Measurements from ENCODE around the gene NR3C1.

Gene NR3C1

DNA sequence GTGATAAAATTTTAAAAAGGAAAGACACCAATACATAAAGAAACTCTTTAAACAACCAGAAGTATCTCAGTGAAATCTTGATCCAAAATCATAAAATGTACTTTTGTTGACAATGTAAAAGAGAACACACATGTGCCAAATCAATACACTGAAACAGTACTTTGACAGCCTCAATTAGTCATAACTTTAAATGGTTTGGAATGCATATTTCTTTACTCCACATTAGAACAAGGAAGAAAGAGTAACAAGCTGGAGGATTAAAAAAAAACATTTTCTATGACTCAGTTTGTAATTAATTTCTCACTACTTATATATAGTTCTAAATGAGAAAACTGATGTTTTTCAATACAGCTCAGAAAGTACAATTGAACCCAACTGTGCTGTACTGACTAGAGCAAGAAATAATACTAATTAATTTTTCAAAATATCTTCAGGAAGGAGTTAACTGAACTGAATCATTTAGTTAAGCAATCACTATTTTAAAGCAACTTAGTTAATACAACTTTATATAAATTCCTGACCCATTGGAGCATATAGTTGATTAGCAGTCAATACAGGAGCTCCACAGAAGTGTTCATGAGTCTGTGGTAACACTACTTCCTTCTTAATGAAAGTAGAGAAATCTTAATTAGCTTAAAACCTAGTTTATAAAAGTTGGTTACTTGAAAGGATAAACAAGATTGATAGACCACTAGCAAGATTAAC lies 101.0 kb downstream of the NR3C1 start:
- no peak for DNase-seq

DNA sequence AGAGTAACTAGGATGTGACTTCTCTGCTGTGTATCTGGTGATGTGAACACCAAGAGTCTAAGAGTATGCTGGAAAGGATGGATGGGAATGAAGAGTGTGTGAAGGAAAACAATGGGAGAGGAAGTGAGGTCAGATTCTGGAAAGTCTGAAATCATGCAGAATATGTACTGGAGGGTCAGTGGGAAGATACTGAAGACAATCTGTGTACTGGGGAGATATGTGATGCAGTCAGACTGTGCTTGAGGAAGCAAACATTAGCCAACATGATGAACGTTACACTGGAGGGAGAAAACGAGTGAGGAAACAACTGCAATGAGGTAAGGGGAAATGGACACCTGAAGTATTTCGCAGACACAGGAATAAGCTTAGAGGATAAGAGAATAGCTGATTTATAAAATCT lies 105.7 kb downstream of the NR3C1 start:
- DNase-seq, result no peak

DNA sequence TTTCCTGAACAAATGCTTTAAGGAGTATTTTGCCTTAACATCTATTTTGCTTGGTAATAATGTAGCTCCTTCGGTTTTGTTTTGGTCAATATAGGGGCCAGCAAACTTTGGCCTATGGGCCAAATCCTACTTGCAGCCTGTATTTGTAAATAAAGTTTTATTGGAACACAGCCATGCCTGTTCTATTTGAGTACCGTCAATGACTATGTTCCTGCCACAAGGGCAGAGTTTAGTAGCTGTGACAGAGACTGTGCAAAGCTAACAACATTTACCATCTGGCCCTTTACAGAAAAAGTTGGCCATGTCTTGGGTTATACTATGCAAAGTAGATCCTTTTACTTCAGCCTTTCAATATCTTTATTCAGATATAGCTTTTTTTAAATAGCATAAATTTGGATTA lies 113.4 kb downstream of the NR3C1 start:
- DNase-seq, result no peak

DNA sequence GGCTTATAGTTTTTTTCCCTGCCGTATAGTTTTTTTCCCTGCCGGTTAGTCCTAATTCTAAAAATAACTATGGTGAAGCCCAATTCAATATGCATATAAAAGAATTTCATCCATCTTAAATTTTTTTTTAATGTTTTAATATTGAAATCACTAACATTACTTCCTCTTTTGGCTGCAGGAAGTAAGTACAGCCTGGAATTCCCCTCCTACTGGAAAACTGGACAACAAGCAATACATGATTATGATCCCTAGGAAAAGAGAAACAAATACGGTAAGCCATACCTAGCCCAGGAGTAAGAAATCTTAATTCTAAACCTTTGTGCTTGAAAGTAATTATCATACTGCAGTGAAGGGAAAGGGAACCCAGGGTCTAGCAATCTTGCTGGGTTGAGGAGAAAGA lies 119.0 kb downstream of the NR3C1 start:
- no peak for DNase-seq

DNA sequence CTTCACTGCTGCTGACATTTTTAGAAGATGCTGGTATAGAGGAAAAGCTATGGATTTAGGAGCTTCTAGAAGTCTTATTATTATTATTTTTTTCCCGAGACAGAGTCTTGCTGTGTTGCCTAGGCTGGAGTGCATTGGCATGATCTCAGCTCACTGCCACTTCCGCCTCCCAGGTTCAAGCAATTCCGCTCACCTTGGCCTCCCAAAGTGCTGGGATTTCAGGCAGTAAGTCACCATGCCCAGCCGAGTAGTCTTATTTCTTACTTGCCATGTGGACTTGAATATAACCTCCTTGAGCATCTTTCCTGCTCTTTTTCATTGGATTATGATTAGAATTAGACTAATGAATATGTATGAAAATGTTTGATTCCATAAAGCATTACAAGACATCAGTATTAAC lies 119.5 kb downstream of the NR3C1 start:
- DNase-seq, result no peak

DNA sequence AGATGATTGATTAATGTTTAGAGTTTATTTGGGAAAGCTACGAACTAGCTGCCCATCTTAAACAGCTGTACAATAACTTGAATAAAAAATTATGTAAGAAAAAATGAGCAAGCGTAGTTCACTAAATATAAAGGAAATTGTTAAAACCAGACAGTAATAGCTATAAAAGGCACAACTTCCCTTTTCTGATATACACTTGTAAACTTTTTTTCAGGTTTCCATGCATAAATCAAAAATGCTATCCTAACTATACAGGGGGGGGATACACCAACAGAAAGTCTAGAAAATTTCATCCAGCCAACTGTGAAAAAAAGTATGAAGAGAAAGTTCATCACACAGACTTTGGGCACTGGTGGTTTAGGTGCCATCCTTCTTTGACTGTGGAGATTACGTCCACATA lies 122.3 kb downstream of the NR3C1 start:
- DNase-seq, result no peak

DNA sequence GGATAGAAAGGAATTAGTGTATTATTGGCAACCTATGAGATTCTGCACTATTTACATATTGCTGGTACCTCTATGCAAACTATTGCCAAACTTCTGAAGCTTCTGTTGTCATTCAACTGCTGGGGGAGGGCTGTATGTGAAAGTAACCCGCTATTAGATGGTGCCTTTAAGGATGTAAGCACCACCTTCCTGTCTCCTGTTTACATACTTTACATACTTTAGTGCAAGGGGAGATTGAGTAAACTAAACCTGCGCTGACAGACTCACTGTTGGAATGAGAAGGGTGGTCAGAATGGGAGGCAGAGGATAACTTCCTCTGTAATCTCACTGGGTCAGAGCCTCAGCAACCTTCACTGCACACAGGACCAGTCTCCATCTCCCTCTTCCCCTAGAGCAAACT lies 123.8 kb downstream of the NR3C1 start:
- DNase-seq, result no peak

DNA sequence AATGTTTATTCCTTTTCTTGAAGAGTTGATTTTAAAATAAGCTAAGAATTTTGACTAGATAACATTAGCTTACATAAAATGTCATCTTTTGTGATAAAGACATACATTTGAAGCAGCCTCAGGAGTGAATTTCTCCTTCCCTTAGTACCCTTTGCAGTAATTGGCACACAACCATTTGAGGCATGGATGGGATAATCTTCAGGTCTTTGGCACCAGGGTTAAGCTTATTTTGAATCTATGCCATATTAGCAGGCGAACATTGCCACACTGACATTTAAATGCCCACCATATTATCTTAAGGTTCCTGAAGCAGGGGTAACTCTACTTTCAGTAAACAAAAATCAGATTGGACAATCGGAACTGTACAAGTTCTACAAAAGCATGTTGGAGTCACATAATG lies 126.0 kb downstream of the NR3C1 start:
- DNase-seq, result no peak

DNA sequence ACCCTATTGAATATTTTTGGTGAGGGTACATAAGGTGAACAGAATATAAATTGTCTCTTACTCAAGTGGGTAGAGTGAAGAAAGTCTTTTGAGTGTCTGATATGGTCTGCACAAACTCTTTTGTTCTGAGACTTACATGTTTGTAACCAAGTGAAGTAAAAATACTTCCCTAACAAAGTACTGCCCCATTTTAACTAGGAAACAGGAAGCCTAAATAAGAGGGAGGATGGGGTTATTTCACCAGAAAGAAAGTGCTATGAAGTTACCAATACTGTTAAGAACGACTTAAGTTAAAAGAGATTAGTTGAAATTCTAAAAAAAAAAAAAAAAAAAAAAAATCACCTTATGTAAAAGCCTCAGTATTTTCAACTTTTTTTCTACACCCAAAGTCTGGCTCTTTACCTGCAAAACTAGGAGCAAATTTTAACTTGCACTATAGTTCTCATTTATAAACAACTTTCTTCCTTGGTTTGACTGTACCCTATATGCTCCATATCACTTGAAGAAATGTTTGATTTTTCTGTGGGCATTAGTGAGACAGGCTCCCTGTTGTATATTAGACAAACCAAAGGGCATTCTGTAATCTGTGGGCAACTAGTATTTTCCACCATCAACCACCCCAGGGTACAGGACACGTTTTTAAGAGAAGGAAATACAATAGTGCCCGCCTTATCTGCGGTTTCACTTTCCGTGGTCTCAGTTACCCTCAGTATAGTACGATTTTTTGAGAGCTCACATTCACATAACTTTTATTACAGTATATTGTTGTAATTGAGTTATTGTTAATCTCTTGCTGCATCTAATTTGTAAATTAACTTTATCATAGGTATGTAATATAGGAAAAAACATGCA lies 127.7 kb downstream of the NR3C1 start:
- no peak for DNase-seq

DNA sequence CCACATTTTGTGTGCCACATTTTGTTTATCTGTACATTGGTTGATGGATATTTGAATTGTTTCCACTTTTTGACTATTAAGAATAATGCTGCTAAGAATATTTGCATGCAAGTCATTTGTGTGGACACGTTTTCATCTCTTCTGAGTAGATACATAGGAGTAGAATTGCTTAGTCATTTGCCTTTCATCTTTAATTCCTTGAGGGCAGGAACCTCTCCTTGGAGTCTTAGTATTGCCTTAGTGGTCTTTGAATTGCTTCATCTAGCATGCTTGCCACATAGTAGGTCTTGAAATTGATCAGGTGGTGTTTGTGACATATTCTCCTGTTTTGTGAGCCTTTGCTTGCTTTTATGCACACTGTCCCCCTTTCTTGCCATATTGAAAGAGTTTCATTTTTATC lies 128.5 kb downstream of the NR3C1 start:
- no peak for DNase-seq

DNA sequence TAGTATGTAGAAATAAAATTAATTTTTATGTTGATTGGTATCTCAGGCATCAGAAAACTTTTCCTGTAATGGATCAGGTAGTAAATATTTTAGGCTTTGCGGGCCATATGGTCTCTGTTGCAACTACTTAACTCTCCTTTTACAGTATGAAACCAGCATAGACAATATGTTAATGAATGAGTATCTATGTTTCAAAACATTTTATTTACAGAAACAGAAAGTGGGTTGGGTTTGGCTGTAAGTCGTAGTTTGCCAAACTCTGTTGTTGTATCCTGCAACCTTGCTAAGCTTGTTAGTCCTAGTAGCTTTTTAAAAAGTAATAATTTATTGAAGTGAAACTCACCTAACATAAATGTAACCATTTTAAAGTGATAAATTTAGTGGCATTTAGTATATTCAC lies 132.1 kb downstream of the NR3C1 start:
- no peak for DNase-seq

DNA sequence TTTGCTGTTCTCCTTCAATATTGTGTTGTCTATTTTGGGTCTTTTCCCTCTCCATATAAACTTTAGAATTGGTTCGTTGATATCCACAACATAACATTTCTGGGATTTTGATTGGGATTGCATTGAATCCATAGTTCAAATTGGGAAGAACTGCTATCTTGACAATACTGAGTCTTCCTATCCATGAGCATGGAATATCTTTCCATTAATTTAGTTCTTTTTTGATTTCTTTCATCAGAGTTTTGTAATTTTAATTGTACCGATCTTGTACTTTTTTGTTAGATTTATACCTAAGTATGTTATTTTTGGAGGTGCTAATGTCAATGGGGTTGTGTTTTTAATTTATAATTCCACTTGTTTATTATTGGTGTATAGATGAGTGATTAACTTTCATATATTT lies 135.1 kb downstream of the NR3C1 start:
- DNase-seq, result no peak

DNA sequence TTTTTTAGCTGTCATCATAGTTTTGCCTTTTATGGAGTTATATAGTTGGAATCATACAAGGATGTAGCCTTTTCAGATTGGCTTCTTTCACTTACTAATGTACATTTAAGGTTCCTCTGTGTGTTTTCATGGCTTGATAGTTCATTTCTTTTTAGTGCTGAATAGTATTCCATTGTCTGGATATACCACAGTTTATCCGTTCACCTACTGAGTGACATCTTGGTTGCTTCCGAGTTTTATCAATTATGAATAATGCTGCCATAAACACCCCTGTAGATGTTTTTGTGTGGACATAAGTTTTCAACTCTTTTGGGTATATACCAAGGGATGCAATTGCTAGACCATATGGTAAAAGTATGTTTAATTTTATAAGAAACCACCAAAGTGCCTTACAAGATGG lies 136.3 kb downstream of the NR3C1 start:
- DNase-seq, result no peak

DNA sequence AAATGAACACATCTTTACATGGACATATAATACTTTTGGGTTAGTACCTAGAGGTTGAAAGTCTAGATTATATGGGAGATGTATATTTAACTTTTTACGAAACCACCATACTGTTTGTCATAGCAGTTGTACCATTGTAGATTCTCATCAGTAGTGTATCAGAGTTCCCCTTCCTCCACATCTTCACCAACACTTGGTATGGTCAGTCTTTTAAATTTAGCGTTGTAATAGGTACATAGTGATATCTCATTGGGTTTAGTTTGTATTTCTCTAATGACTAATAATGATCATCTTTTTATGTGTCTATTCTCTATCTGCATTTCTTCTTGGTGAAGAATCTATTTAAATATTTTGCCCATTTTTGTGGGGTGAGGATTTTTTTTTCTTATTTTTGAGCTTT lies 137.5 kb downstream of the NR3C1 start:
- DNase-seq, result no peak

DNA sequence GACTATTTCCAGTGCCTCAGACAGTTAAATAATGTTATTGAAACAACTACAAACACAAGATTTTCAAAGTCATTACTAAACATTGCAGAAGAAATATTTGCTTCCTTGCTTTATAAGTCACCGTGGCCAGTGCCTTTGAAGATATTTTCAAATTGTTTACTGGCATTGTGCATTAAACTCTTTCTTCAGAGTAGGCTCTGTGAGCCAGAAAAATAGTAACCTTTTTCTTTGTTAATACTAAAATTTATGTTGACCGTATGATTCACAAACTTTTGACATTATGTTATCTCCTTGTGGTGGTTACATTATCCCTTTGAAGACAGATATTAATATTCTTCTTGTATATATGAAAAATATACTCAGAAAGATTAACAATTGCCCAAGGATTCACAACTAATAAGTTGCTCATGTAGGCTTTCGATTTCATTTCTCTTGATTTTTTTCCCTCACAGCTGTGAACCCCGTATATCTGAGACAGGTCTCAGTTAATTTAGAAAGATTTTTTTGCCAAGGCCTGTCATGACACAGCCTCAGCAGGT lies 140.1 kb downstream of the NR3C1 start:
- DNase-seq, result no peak

DNA sequence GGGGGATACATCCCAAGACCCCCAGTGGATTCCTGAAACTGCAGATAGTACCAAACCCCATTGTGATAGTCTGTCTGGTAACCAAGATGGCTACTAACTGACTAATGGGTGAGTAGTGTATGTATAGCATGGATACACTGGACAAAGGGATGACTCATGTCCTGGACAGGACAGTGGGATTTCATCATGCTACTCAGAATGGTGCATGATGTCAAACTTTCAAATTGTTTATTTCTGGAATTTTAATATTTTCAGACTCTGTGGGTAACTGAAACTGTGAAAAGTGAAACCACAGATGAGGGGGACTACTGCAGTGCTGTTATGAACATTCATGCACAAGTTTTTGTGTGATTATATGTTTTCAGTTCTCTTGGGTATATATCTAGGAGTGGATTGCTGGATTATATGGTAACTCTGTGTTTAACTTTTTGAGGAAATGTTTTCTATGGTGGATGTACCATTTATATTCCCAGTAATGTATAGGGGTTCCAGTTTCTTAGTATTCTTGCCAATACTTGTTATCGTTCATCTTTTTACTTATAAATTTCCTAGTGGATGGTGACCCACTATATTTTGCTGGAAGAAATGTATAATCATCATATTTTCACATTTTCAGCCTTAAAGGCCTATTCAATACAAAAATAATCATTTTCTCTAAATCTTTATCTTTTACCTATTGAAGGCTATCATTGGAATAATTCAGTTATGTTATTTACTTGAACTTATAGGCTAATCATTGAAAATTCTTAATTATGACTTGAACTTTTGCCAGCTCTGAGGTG lies 140.9 kb downstream of the NR3C1 start:
- DNase-seq, result no peak

DNA sequence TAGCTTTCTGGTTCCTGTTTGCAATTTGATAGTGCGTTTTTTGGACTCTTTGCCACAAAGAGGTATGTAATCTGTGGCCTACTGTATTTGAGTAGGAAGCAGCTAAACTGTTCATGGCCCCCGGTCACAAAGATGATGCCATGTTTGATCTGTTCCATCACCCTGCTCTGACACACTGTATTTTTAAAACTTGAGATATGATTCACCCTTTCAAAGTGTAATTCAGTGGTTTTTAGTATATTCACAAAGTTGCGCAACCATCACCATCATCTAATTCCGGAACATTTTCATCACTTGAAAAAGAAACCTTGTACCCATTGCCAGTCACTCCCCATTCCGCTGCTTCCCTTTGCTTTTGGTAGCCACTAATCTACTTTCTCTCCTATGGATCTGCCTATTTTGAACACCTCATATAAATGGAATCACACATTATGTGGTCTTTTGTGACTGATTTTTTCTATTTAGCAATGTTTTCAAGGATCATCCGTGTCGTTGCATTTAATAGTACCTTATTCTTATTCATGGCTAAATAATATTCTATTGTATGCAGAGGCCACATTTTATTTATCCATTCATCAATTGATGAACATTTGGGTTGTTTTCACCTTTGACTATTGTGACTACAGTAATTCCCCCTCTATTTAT lies 141.6 kb downstream of the NR3C1 start:
- DNase-seq, result no peak

DNA sequence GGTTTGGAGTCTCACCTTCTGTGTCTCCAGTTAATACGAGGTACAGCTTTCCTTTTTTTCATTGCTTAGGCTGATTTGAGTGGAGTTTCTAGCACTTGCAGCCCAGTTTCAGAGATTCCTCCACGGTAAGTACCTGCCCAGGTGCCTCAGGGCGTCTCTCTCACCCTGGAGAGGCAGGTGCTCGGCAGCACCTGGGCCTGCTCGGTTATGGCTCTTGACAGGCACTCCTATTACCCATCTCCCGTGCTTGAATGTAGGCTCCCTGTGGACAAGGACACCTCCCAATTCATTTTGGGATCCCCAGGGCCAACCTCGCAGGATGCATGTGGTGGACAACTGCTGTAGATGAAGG lies 144.3 kb downstream of the NR3C1 start:
- DNase-seq, result no peak

DNA sequence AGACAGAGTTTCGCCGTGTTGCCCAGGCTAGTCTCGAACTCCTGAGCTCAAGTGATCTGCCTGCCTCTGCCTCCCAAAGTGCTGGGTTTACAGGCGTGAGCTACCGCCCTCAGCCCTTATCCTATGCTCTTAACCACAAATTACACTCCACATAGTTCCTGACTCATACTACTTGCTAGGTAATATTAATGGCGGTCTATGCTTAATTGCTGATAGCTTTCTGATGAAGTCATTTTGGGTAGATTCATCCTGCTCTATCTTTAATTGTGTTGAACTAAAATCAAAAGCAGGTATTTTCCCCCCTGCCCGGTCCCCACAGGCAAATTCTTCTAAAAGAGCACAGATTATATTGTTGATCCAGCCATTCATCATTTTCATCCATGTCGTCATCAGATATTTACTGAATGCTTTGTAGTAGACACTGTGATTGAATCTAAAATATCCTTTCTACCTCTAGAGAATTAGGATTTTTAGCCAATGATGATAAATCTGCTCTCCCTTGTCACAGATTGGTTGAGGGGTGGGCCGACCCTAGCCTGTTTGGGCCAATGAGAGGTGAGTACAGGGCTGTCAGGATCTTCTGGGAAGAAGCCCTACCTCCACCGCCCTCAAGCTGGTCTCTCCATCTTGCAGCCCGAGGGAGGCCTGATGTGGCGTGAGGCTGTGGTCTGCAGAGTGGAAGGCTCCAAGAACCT lies 144.8 kb downstream of the NR3C1 start:
- no peak for DNase-seq

DNA sequence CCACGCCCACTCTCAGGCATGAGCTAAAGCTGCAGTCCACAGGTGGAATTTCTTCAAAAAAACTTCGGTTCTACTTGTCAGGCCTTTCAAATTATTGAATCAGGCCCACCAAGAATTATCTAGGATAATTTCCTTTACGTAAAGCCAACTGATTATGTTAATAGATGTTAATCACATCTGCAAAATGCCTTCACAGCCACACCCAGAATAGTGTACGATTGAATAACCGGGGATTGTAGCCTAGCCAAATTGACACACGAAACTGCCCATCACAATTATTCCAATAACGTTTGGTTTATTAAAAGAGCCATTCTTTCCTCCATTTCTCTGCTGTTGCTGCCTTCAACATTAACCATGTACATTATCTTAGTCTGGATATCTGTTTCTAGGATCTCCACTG lies 148.7 kb downstream of the NR3C1 start:
- DNase-seq, result no peak

DNA sequence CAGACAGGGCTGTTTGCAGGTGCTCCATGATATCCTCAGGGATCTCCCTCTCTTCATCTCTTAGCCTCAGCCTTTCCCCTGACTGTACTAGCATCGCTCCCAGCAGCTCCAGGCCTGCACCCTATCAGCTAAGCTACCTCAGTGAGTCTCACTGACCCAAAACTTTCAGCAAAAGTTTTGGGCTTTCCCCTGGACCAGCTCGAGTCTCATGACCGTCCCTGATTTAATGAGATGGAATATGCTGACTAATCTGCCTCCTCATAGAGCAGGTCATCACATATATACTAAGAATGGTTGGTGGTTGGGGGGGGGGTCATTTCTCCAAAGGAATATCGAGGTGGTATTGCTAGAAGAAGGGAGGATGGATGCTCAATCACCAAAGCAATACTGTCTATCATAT lies 151.5 kb downstream of the NR3C1 start:
- no peak for DNase-seq

DNA sequence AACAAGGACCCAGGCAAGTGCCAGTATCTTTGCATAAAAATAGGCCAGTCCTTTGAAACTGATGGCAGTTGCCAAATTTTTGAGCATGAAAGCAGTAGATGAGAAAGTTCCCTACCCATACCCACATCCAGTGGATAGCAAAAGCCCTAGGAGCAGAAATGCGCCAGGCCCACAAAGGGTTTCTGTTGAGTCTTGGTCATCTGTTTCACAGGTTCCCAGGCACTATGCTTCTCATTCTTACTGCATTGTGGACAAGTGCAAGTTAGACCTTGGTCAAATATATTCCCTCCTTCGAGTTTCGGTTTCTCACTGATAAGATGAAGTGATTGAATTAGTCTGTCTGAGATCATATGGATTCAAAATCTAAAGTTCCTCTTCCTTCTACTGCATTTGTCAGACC lies 152.3 kb downstream of the NR3C1 start:
- no peak for DNase-seq

DNA sequence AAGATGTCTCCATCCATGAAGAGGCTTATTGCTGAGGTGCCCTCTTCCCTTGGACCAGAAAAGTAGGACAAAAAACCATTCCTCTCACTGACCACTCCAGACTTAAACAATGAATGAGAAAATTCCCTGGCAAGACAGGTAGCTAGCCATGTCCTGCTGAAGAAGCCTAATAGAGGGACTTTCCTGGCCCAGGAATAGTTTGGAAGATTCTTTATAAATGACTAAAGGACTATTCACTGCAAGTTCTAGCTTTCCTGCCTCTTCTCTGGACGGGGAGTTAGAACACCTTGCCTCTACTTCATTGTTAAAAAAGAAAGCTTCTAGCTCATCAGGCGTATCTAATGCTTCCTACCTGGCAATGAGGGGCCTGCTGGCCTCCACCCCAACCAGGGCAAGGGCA lies 153.6 kb downstream of the NR3C1 start:
- no peak for DNase-seq

Measured in CD4-positive, alpha-beta T cell treated with Interleukin-10 for 1 hour (primary cell).